ENCODE measurements around the gene TLX1.

Gene TLX1

DNA sequence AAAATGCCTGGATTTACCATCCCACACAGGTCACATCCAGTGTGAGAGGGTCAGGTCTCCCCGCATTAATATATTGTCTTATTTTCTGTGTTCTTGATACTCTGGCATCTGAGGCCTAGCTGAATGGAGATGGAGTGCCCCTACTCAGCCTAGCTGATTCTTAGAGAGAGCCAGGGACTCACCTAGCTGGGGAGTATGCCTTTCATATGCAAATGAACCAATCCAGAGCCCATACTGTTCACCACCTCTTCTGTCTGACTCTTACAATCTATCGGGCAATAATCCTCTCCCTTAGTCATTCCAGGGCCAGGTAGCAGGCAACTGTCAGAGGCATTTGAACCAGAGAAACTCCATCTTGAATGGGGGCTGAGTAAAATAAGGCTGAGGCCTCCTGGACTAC, 51.8 kb downstream of the TLX1 start:
- Histone ChIP-seq H3K27ac (ENCODE audit: extremely low read depth, low read depth, low read length) (no peak overlapping the region), H3K36me3 (ENCODE audit: control insufficient read depth in 2 of 2, insufficient read depth in 1 of 2, low read length in 2 of 2) (no peaks in the 10 kb centered on the region), H3K4me1 (ENCODE audit: control insufficient read depth, insufficient read depth, low read length) (no peaks in the 10 kb centered on the region), H3K9me3 (ENCODE audit: control insufficient read depth, insufficient read depth, low read depth, low read length) (no peaks in the 10 kb centered on the region), H3K4me3 (ENCODE audit: low read depth, low read length) (no peak overlapping the region)
- ChIA-PET POLR2A (no interaction called here), CTCF (interaction anchor here (0.6 kb wide), 1 partner anchor 699 kb away, joined by 5 read pairs; no protein-coding TSS in a partner anchor)
- TF ChIP-seq KLF8 (tag by site-specific recombination; IDR thresholded peaks at IDR 0.05) (no peak), ZNF837 (tag by site-specific recombination; IDR thresholded peaks at IDR 0.05) (no peak)
- TF ChIP-seq, protein P1, sequence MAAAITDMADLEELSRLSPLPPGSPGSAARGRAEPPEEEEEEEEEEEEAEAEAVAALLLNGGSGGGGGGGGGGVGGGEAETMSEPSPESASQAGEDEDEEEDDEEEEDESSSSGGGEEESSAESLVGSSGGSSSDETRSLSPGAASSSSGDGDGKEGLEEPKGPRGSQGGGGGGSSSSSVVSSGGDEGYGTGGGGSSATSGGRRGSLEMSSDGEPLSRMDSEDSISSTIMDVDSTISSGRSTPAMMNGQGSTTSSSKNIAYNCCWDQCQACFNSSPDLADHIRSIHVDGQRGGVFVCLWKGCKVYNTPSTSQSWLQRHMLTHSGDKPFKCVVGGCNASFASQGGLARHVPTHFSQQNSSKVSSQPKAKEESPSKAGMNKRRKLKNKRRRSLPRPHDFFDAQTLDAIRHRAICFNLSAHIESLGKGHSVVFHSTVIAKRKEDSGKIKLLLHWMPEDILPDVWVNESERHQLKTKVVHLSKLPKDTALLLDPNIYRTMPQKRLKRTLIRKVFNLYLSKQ (tag by site-specific recombination; IDR thresholded peaks at IDR 0.05; ENCODE audit: borderline replicate concordance) = no peak

DNA sequence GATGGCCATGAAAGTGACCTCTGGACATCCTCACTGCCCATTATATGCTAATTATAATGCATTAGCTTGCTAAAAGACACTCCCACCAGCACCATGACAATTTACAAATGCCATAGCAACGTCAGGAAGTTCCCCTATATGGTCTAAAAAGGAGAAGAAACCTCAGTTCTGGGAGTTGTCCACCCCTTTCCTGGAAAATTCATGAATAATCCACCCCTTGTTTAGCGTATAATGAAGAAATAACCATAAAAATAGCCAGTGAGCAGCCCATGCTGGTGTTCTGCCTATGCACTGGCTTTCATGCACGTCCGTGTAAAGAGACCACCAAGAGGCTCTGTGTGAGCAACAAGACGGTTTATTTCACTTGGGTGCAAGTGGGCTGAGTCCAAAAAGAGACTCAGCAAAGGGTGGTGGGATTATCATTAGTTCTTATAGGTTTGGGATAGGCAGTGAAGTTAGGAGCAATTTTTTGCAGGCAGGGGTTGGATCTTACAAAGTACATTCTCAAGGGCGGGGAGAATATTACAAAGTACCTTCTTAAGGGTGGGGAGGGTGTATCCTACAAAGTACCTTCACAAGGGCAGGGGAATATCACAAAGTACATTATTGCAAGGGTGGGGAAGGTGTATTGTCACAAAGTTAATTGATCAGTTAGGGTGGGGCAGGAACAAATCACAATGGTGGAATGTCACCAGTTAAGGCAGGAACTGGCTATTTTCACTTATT, 52.5 kb downstream of the TLX1 start:
- CTCF ChIA-PET = no interaction called here
- Histone ChIP-seq H3K27ac (ENCODE audit: extremely low read depth, low read depth, low read length) (no peak overlapping the region), H3K36me3 (ENCODE audit: control insufficient read depth in 2 of 2, insufficient read depth in 1 of 2, low read length in 2 of 2) (no peaks in the 10 kb centered on the region), H3K4me1 (ENCODE audit: control insufficient read depth, insufficient read depth, low read length) (no peaks in the 10 kb centered on the region), H3K9me3 (ENCODE audit: control insufficient read depth, insufficient read depth, low read depth, low read length) (no peaks in the 10 kb centered on the region), H3K4me3 (ENCODE audit: low read depth, low read length) (no peak overlapping the region)
- TF ChIP-seq, protein P2, sequence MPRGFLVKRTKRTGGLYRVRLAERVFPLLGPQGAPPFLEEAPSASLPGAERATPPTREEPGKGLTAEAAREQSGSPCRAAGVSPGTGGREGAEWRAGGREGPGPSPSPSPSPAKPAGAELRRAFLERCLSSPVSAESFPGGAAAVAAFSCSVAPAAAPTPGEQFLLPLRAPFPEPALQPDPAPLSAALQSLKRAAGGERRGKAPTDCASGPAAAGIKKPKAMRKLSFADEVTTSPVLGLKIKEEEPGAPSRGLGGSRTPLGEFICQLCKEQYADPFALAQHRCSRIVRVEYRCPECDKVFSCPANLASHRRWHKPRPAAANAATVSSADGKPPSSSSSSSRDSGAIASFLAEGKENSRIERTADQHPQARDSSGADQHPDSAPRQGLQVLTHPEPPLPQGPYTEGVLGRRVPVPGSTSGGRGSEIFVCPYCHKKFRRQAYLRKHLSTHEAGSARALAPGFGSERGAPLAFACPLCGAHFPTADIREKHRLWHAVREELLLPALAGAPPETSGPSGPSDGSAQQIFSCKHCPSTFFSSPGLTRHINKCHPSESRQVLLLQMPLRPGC (tag by site-specific recombination; IDR thresholded peaks at IDR 0.05) = no peak
- no peak for TF ChIP-seq ZNF10 (tag by site-specific recombination; IDR thresholded peaks at IDR 0.05)
- TF ChIP-seq SP3 (tag by site-specific recombination; IDR thresholded peaks at IDR 0.05) = no peak
- TF ChIP-seq SETDB1 (IDR thresholded peaks at IDR 0.05; ENCODE audit: insufficient read length, low read length) = no peak
- no peak for TF ChIP-seq ZNF514 (tag by site-specific recombination; IDR thresholded peaks at IDR 0.05)
- no peak for TF ChIP-seq ZNF175 (tag by site-specific recombination; IDR thresholded peaks at IDR 0.05)
- no peak for TF ChIP-seq ZNF596 (tag by site-specific recombination; IDR thresholded peaks at IDR 0.05)
- POLR2A ChIA-PET = no interaction called here
